K562 (cell line): Measurements from ENCODE around the gene SPG21. TPM values are rescaled to one million over a fixed set of nuclear protein-coding genes. Genes with fewer than 3 reads are reported as not detected.

Experiments used
- CCNT2 ChIP-seq: IDR thresholded peaks from 2 replicates; pipeline ENCODE4 v1.6.1; 2011; ENCODE audit warnings: borderline replicate concordance, low read depth, mild to moderate bottlenecking, moderate library complexity, mixed read lengths, low read length; ENCODE audit not compliant: insufficient read length; ENCODE audit errors: extremely low read depth
- DPF2 ChIP-seq: fragments of 450-650 bp; IDR thresholded peaks from 2 replicates; pipeline ENCODE4 v1.6.1; 2016
- ELF4 ChIP-seq: fragments of 450-650 bp; formaldehyde crosslinking; IDR thresholded peaks from 2 replicates; pipeline ENCODE4 v1.4.0; 2022; ENCODE audit warnings: missing genetic modification characterization
- ESRRA ChIP-seq: fragments of 450-650 bp; IDR thresholded peaks from 2 replicates; pipeline ENCODE4 v1.6.1; 2014; ENCODE audit warnings: low read depth, mild to moderate bottlenecking, moderate library complexity, borderline replicate concordance
- HDAC1 ChIP-seq, 2 experiments: fragments of 450-650 bp; IDR thresholded peaks; 2 replicates each; pipeline ENCODE4 v1.6.1; 2016 to 2017; ENCODE audit warnings: inconsistent platforms in 1 of 2, mild to moderate bottlenecking in 1 of 2, moderate library complexity in 1 of 2
- HDGF ChIP-seq: fragments of 450-650 bp; IDR thresholded peaks from 2 replicates; pipeline ENCODE4 v1.6.1; 2016
- HNRNPK ChIP-seq: fragments of 200-400 bp; formaldehyde crosslinking; IDR thresholded peaks from one replicate; pipeline ENCODE4 v1.6.1; 2018; ENCODE audit warnings: mild to moderate bottlenecking, low read depth, low read length; ENCODE audit not compliant: poor library complexity, severe bottlenecking
- HOXB6 ChIP-seq: fragments of 250-450 bp; sonication (Bioruptor Pico); IDR thresholded peaks from 2 replicates; pipeline ENCODE4 v1.5.1; 2022; ENCODE audit warnings: mild to moderate bottlenecking, borderline replicate concordance
- MTA1 ChIP-seq: fragments of 450-650 bp; IDR thresholded peaks from 2 replicates; pipeline ENCODE4 v1.6.1; 2017; ENCODE audit warnings: borderline replicate concordance
- NONO ChIP-seq, 2 experiments: fragments of 200-400 bp in 1 of 2; fragments of 450-650 bp in 1 of 2; formaldehyde crosslinking in 1 of 2; IDR thresholded peaks; 2 replicates each; pipeline ENCODE4 v1.6.1; 2017; ENCODE audit warnings: low read depth in 2 of 2, mild to moderate bottlenecking in 2 of 2, moderate library complexity in 2 of 2, low read length in 1 of 2
- NR2C2 ChIP-seq, 2 experiments: fragments of 200-800 bp in 1 of 2; sonication (Bioruptor generic) in 1 of 2; sonication (generic) in 1 of 2; formaldehyde crosslinking in 1 of 2; IDR thresholded peaks; 2 replicates each; pipeline versions ENCODE4 v1.6.1 to v1.8.0; 2016 to 2022; ENCODE audit warnings: mild to moderate bottlenecking in 1 of 2, missing compliant biosample characterization in 1 of 2, missing genetic modification characterization in 1 of 2, missing genetic modification reagents in 1 of 2
- NR3C1 ChIP-seq: sonication (generic); formaldehyde crosslinking; IDR thresholded peaks from 2 replicates; pipeline ENCODE4 v1.8.1; 2022; ENCODE audit warnings: missing genetic modification reagents
- RFX1 ChIP-seq: fragments of 450-650 bp; IDR thresholded peaks from 2 replicates; pipeline ENCODE4 v1.6.1; 2016; ENCODE audit warnings: mild to moderate bottlenecking, moderate library complexity
- SIN3A ChIP-seq, 2 experiments: fragments of 150-350 bp in 1 of 2; IDR thresholded peaks; 2 replicates each; pipeline ENCODE4 v1.6.1; 2011 to 2016; ENCODE audit warnings: borderline replicate concordance in 2 of 2, low read depth in 2 of 2, low read length in 2 of 2, mild to moderate bottlenecking in 2 of 2, moderate library complexity in 2 of 2; ENCODE audit not compliant: control insufficient read depth in 1 of 2
- ZBTB26 ChIP-seq: fragments of 450-650 bp; formaldehyde crosslinking; IDR thresholded peaks from 2 replicates; pipeline ENCODE4 v1.4.0; 2022; ENCODE audit warnings: missing genetic modification characterization
- ZBTB9 ChIP-seq: fragments of 450-650 bp; formaldehyde crosslinking; IDR thresholded peaks from 2 replicates; pipeline ENCODE4 v1.4.0; 2020; ENCODE audit warnings: mild to moderate bottlenecking, moderate library complexity
- ZNF316 ChIP-seq: fragments of 450-650 bp; IDR thresholded peaks from 2 replicates; pipeline ENCODE4 v1.6.1; 2016
- ZNF384 ChIP-seq: IDR thresholded peaks from 2 replicates; pipeline ENCODE4 v1.6.1; 2012; ENCODE audit warnings: low read depth, low read length, improper control_type of control experiment
- ZNF830 ChIP-seq: fragments of 250-450 bp; sonication (Bioruptor Pico); IDR thresholded peaks from 2 replicates; pipeline ENCODE4 v1.5.0; 2021; ENCODE audit warnings: mild to moderate bottlenecking
- ZSCAN29 ChIP-seq: fragments of 450-650 bp; IDR thresholded peaks from 2 replicates; pipeline ENCODE4 v1.6.1; 2017
- polyA plus RNA-seq, 8 experiments: library from polyadenylated mRNA; depleted of rRNA in 4 of 8; stranded (reverse) in 5 of 8; unstranded in 3 of 8; fragments of >200 nt; fragmentation: Nextera tagmentation in 2 of 8; fragmentation: Illumina TruSeq in 1 of 8; extraction: Ambion mirVana in 2 of 8; extraction: Trizol in 1 of 8; gene quantifications; 2 replicates each; pipeline versions ENCODE4 v1.2.1 to v1.2.3, GENCODE V29; 2011 to 2014; ENCODE audit warnings: inconsistent platforms in 1 of 8, missing spikeins in 1 of 8
- total RNA-seq, 7 experiments: library from RNA; depleted of rRNA in 6 of 7; stranded (reverse); fragments of >200 nt in 6 of 7; fragmentation: Illumina TruSeq in 2 of 7; extraction: Trizol in 2 of 7; gene quantifications; 2 replicates each; pipeline versions ENCODE4 v1.2.1 to v1.2.3, GENCODE V29; 2011 to 2021; ENCODE audit warnings: low replicate concordance in 1 of 7

Gene SPG21
- total and polyA plus RNA-seq, 9 of the 15 experiments (the other 6 are each of a cell fraction or from before 2014, with no cell fraction given) = 22.8 to 98.8 (median 65.1) TPM

- TF ChIP-seq HDAC1 (IDR thresholded peaks at IDR 0.05) (peak in 1 of 2 experiments; percentile 97; a peak in 2 of 4 replicates), ZSCAN29 (0 out of 2 replicates have a peak, but pooled peaks have one; percentile 8), HOXB6 (CRISPR knock-in tag) (no peak), ZNF384 (0 out of 2 replicates have a peak, but pooled peaks have one; percentile 7), HDGF (no peak), NR3C1 (CRISPR knock-in tag) (0 out of 2 replicates have a peak, but pooled peaks have one; percentile 59), CCNT2 (peak; percentile 94), ZNF830 (CRISPR knock-in tag) (0 out of 2 replicates have a peak, but pooled peaks have one; percentile 61), ZBTB9 (CRISPR knock-in tag) (peak; percentile 63), ELF4 (CRISPR knock-in tag) (peak; percentile 87), HNRNPK (peak; percentile 92), ESRRA (peak; percentile 68; the same call in 1 of the 2 replicates), NR2C2 (CRISPR knock-in tag; IDR thresholded peaks at IDR 0.05) (no peak), NR2C2 (tag; IDR thresholded peaks at IDR 0.05) (peak; percentile 81), ZBTB26 (CRISPR knock-in tag) (peak; percentile 85), MTA1 (peak; percentile 80), DPF2 (peak; percentile 48; the same call in 1 of the 2 replicates), NONO (IDR thresholded peaks at IDR 0.05; ENCODE audit: low read depth in 2 of 2, low read length in 1 of 2) (peak in 1 of 2 experiments; percentile 80; a peak in 2 of 4 replicates), ZNF316 (0 out of 2 replicates have a peak, but pooled peaks have one; percentile 39), SIN3A (IDR thresholded peaks at IDR 0.05; ENCODE audit: borderline replicate concordance in 2 of 2, control insufficient read depth in 1 of 2, low read depth in 2 of 2, low read length in 2 of 2) (peak; percentile 90 to 98), RFX1 (peak; percentile 94)
Observed at GRCh38 chr15:64989416-64990167, at the start of gene SPG21 (continued).
